GM21723 (cell line): ENCODE data around the gene NQO2.
"Not testable (repeated sequence)": the region's sequence is repeated elsewhere in the genome, so short reads cannot be mapped to it uniquely, and the experiment has no call there.

Source experiments
- ATAC-seq: cut with Tn5 transposase; IDR thresholded peaks from one replicate; pipeline ENCODE4 v1.9.1; 2021; ENCODE audit warnings: mild to moderate bottlenecking, moderate library complexity; ENCODE audit not compliant: unreplicated experiment

Gene NQO2

DNA sequence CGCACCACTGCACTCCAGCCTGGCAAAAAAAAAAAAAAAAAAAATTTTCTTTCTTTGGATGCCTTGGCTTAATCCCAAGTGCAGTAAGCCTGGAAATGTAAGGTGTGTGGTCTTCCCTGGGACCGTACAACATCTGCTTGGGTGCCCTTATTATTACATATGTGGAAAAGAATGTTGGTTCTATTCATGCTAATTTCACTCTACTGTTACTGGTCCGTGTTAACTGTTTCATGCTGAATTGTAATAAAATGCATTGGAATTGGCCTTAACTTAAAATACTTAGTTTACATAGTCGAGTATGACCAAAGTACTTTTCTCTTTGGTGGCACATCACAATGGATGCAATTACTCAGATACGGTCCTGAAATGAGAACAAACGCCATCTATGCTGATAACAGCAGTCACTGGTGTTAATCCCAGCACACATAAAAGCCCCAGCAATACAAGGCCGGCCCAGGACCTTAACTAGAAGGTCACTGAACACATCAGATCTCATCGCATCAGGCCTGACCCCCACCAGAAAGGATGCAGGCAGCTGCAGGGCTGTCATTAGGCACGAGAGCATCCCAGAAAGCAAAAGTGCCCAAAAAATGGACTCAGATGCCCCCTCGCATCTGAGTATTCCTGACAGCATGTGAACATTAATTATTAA is 29.5 kb upstream of the NQO2 start:
- no peak for ATAC-seq

DNA sequence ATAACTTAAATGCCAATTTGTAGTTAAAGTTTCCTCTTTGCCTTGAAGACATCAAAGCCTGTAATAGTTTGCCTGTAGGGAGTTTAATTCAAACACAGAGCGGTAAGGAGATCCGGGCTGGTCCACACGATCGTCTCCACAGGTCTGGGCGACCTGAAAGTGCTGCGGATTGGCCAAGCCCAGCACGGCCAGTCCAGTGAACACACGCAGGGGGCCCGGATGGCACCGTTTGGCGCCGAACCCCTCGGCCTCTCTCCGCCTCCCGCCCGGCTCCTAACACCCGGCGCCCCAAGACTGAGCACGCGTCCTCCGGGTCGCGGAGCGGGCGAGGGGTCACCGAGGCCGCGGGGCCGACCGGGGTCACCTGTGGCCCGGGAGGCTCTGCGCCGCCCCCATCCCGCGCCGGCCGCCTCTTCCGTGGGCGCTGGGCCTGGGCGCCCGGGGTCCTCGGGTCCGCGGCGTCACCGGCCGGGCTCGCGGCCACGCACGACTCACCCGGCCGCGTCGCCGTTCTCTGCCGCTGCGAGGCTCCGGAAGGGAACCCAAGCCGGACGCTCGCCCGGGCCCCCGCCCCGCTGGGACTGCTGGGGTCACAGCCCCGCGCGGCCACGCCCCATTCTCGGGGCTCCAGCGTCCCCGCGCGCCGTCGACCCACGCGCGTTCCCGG is 28.8 kb upstream of the NQO2 start:
- ATAC-seq = no peak

DNA sequence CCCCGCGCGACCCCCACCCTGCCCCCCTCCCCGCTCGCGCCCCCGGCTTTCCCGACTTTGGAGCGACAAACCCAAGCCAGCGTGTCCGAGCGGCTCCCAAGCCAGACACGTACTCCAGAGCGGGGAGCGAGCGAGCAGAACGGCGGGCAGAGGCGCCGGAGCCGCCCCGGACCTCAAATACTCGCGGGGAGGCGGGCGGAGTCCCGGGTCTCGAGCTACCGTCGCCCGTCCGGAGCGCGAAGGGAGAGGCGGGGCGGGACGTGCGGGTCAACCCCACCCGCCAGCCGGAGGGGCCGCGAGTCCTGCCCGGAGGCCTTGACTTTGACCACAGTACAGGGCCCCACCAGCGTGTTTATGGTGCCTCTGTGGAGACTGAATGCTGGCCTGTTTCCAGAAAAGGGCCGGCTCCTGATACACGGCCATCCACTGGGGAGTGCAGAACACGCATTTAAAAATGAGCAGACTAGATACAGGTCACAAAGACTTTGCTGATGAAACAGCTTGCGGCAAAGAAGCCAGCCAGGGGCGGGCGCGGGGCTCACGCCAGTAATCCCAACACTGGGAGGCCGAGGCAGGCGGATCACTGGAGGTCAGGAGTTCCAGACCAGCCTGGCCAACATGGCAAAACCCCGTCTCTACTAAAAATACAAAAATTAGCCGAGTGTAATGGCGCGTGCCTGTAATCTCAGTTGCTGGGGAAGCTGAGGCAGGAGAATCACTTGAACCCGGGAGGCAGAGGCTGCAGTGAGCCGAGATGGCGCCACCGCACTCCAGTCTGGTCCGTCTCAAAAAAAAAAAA is 28.1 kb upstream of the NQO2 start, which contains the start of gene SERPINB6:
Gene SERPINB6 (minus strand): TSS at position 148 of the 799 bp plus-strand sequence. CDS start 12,235 bp downstream, outside the sequence.
- ATAC-seq = no peak

DNA sequence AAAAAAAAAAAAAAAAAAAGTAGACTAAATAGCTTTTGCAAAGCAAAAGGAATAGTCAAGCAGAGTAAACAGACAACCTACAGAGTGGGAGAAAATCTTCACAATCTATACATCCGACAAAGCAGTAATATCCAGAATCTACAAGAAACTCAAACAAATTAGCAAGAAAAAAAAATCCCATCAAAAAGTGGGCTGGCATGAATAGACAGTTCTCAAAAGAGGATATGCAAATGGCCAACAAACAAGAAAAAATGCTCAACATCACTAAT is 27.5 kb upstream of the NQO2 start:
- ATAC-seq = not testable (repeated sequence)

DNA sequence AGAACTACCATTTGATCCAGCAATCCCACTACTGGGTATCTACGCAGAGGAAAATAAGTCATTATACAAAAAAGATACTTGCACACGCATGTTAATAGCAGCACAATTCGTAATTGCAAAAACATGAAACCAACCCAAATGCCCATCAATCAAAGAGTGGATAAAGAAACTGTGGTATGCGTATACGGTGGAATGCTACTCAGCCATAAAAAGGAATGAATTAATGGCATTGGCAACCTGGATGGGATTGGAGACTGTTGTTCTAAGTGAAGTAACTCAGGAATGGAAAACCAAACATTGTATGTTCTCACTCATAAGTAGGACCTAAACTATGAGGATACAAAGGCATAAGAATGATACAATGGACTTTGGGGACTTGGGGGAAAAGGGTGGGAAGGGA is 27.0 kb upstream of the NQO2 start:
- ATAC-seq = not testable (repeated sequence)

DNA sequence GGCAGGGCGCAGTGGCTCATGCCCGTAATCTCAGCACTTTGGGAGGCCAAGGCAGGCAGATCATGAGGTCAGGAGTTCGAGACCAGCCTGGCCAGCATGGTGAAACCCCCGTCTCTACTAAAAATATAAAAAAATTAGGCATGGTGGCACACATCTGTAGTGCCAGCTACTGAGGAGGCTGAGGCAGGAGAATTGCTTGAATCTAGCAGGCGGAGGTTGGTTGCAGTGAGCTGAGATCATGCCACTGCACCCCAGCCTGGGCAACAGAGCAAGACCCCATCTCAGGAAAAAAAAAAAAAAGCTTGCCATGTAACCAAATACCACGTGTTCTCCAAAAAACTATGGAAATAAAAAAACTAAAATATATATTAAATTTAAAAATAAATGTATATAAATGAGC is 26.5 kb upstream of the NQO2 start:
- not testable (repeated sequence) for ATAC-seq

DNA sequence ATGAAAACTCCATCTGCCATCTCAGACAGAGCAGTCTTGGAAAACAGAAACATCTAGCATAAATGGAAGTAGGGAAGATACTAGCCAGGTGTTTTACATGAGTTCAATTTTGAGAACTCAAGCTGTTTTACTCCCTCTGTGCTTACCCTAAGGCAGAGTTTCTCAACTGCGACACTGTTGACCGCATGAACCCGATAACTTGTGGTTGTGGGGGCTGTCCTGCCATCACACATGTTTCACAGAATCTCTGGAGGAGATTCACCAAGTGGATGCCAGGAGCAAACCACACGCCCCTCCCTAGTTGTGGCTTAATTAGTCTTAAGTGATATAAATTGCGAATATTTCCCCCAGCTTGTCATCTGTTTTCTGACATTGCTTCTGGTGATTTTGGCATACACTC is 26.0 kb upstream of the NQO2 start:
- no peak for ATAC-seq

- ATAC-seq = no peak
These were observed 23.6 kb upstream of the NQO2 start for GRCh38 chr6:2976060-2976459.

- no peak for ATAC-seq
These were observed 23.1 kb upstream of the NQO2 start for GRCh38 chr6:2976571-2977085.

GRCh38 chr6:2977290-2977689 is 22.4 kb upstream of the NQO2 start:
- no peak for ATAC-seq

GRCh38 chr6:2977799-2978590 is 21.7 kb upstream of the NQO2 start:
- ATAC-seq = no peak

DNA sequence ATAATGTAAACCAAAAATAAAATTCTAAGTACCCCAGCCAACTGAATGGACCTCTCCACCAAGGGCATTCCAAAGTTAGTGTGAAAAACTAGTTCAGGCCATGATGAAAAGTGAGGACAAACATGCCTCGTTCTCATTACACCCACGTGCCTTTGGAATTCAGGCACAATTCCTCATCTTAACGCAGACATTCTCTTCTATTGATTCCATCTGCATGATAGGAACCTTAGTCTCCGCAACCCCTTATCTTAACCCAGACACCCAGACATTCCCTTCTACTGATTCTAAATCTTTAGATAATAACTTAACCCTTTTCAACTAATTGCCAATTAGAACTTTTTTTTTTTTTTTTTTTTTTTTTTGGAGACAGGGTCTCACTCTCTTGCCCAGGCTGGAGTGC is 20.8 kb upstream of the NQO2 start:
- no peak for ATAC-seq

GRCh38 chr6:2979819-2980464 is 19.8 kb upstream of the NQO2 start:
- no peak for ATAC-seq

DNA sequence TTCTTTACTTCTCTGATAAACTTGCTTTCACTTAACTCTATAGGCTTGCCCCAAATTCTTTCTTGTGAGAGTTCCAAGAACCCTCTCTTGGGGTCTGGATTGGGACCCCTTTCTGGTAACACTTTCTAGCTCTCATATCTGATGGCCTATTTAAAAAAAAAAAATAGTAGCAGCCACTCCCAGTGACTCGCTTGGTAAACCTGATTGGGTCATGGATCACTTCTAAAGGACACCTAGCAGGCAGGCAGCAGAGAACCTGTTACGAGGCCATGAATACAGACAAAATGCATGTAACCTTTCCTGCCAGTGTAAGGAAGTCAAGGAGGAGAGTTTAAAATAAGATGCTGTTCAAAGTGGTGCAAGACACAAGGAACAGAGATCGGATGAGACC is 19.2 kb upstream of the NQO2 start:
- ATAC-seq = no peak

DNA sequence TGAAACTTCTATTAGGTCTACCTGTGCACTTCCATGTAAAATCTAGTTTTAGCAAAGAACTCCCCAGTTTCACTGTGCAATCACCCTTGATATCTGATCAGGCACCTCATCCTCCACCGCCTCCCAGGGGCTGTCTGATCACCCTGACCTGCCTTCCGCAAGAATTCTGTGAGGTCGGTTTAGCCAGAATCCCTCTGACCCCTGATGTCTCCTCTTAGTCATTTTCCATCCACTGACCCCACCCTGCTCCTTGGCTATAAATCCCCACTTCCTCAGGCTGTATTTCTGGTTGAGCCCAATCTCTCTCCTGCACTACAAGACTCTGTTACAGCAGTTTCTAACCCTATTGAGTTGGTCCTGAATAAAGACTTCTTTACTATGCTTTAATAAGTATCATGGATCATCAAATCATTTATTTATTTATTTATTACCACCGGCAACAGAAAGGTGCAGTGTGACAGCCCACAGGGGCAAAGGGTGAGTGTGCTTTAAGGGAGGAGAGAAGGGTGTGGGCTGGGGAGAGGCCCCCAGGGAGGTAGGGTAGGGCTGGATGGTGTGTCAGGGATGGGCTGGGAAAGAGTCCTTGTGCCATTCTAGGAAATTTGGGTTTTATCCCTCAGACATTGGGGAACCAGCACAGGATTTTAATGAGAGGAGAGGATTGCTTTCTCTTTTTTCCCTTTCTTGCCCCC is 17.1 kb upstream of the NQO2 start:
- no peak for ATAC-seq

GRCh38 chr6:2984738-2985406 is 14.8 kb upstream of the NQO2 start:
- ATAC-seq = no peak

DNA sequence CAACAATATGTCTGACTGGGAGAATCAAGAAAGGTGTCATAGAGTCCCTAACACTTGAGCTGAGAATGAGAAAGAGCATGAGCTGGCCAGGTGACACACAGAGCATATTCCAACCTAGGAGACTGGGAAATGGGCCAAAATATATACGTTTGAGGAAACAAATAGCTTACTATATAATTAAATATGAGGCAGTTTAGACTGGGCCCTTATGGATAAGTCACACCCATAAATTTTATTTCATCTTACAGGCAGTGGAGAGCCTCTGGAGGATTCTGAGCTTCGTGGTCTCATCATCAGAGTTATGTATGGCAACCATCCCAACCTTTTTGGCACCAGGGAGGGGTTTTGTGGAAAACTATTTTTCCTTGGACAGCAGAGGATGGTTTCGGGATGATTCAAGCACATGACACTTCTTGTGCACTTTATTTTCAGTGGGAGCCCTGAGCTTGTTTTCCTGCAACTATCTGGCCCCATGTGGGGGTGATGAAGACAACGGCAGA is 12.9 kb upstream of the NQO2 start:
- ATAC-seq = no peak

DNA sequence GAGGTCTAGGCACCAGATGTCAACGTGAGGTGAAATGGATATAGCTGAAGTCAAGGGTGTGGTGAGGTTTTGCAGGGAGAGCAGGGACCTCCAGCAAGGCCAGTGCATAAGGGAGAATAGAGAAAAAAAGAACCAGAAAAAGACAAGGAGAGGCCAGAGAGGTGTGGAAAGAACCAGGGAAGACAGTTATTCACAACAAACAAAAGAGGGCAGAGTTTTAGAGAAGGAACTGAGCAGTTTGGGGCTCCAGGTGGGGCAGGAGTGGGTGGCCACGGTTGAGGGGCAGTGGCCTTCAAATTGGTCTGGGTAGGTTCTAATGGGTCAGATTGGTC is 11.6 kb upstream of the NQO2 start:
- no peak for ATAC-seq
